Activated naive CD4-positive, alpha-beta T cell treated with anti-CD3 and anti-CD28 coated beads, Interleukin-2, amount 50 U/mL, for 24 hours (primary cell): ENCODE results near the gene CLEC4A.
"Not testable (repeated sequence)": the region's sequence is repeated elsewhere in the genome, so short reads cannot be mapped to it uniquely, and the experiment has no call there.

Experiments used
- H3K27ac Mint-ChIP-seq: one replicate; pipeline ENCODE4 v1.8.0; 2021; ENCODE audit warnings: mild to moderate bottlenecking, mixed read lengths
- H3K27me3 Mint-ChIP-seq: one replicate; pipeline ENCODE4 v1.8.0; 2021; ENCODE audit warnings: mixed read lengths
- H3K36me3 Mint-ChIP-seq: one replicate; pipeline ENCODE4 v1.8.0; 2021; ENCODE audit warnings: mixed read lengths
- H3K4me1 Mint-ChIP-seq: one replicate; pipeline ENCODE4 v1.8.0; 2021; ENCODE audit warnings: mixed read lengths
- H3K4me3 Mint-ChIP-seq: one replicate; pipeline ENCODE4 v1.8.0; 2021; ENCODE audit warnings: mild to moderate bottlenecking, mixed read lengths
- H3K9me3 Mint-ChIP-seq: one replicate; pipeline ENCODE4 v1.8.0; 2021; ENCODE audit warnings: mixed read lengths

The CLEC4A gene

DNA sequence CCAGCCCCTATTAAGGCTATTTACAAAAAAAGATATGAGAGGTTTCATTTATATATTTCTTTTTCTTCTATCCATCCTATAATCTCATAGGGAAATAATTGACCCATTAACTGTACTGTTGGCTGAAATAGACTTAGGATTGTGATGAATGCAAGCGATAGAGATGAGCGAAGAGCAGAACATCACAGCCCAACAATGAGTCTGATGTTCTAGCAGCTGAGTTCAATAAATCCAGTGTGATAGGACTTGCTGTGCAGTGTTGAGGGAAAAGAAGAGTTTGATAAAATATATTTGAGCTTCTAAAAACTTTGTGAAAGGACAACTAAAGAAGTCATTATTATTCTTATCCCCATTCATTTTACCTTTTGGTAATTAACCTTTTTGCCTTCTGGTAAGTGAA is 49.5 kb downstream of the CLEC4A start:
- H3K27me3 Mint-ChIP-seq, H3K4me1 Mint-ChIP-seq, H3K27ac Mint-ChIP-seq, H3K36me3 Mint-ChIP-seq, H3K9me3 Mint-ChIP-seq, H3K4me3 Mint-ChIP-seq: not testable (repeated sequence)

DNA sequence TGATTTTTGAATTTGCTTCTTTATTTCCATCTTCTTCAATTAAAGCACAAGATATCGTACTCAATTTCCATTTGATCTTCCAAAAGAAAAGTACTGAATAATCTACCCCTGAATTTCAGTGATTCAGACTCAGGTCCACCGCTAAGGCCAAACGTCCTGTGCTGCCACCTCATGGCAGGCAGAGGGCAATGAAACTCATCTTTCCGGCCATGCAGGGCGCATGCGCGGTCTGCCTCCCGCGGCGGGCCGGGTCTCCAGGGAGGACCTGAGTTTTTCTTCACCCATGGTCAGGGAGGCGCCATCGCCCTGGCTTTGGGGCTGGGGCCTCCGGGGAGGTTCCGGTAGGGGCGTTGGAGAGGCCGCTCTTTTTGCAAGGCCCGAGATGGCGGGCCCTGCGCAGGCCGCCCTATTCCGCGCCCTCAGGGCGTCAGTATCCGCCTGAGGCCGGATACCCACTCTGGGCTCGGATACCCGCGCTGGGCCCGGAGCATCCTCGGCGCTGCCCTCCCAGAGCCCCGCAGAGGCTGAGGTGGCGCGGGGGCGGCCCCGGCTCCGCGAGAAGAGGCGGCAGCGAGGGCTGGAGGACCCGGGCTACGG is 56.7 kb downstream of the CLEC4A start:
- H3K36me3 Mint-ChIP-seq, H3K9me3 Mint-ChIP-seq, H3K27me3 Mint-ChIP-seq: not testable (repeated sequence)
- peaks cover 19% of the 10 kb centered on the region for H3K4me1 Mint-ChIP-seq
- H3K4me3 Mint-ChIP-seq = peak overlapping the region; percentile 86
- peak overlapping the region; percentile 88 for H3K27ac Mint-ChIP-seq

DNA sequence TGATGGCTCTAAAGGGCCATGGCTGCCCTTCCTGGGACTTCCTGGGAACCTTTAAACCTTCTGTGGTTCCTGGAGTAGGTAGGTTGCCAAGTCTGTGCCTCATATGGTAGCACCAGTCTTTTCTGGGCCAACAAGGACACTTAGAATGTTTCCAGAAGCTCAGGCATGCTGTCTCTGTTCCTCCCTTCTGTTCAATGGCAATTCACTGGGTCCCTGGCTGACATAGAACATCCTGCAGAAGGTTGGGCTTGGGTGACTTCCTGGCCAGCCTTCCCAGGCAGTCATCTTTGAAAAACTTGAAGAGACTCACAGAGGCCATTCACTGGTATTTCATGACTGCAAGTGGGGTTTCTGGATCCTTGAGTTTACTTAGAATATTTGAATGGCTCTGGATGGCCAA is 57.9 kb downstream of the CLEC4A start:
- not testable (repeated sequence) for H3K27ac Mint-ChIP-seq, H3K9me3 Mint-ChIP-seq, H3K27me3 Mint-ChIP-seq, H3K36me3 Mint-ChIP-seq
- Mint-ChIP-seq H3K4me1 (peaks cover 19% of the 10 kb centered on the region), H3K4me3 (peak overlapping the region; percentile 82)

- H3K9me3 Mint-ChIP-seq, H3K27me3 Mint-ChIP-seq, H3K4me3 Mint-ChIP-seq, H3K27ac Mint-ChIP-seq, H3K36me3 Mint-ChIP-seq: not testable (repeated sequence)
- peaks cover 19% of the 10 kb centered on the region for H3K4me1 Mint-ChIP-seq
Measured at GRCh38 chr12:8182923-8183322, 59.5 kb downstream of the CLEC4A start.

- H3K27ac Mint-ChIP-seq, H3K9me3 Mint-ChIP-seq, H3K27me3 Mint-ChIP-seq, H3K4me3 Mint-ChIP-seq, H3K36me3 Mint-ChIP-seq: not testable (repeated sequence)
- H3K4me1 Mint-ChIP-seq = peaks cover 19% of the 10 kb centered on the region
Measured at GRCh38 chr12:8183346-8183745, 59.9 kb downstream of the CLEC4A start.

DNA sequence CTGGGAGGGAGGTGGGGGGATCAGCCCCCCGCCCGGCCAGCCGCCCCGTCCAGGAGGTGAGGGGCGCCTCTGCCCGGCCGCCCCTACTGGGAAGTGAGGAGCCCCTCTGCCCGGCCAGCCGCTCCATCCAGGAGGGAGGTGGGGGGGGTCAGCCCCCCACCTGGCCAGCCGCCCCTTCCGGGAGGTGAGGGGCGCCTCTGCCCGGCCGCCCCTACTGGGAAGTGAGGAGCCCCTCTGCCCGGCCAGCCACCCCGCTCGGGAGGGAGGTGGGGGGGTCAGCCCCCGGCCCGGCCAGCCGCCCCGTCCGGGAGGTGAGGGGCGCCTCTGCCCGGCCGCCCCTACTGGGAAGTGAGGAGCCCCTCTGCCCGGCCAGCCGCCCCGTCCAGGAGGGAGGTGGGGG is 60.8 kb downstream of the CLEC4A start:
- not testable (repeated sequence) for H3K9me3 Mint-ChIP-seq, H3K27me3 Mint-ChIP-seq
- H3K4me1 Mint-ChIP-seq = peaks cover 19% of the 10 kb centered on the region

GRCh38 chr12:8188088-8188487 is 64.7 kb downstream of the CLEC4A start:
- not testable (repeated sequence) for H3K27ac Mint-ChIP-seq, H3K27me3 Mint-ChIP-seq, H3K36me3 Mint-ChIP-seq, H3K4me1 Mint-ChIP-seq, H3K9me3 Mint-ChIP-seq, H3K4me3 Mint-ChIP-seq

More for the DNA sequence above, 60.8 kb downstream of the CLEC4A start:
- not testable (repeated sequence) for H3K36me3 Mint-ChIP-seq, H3K27ac Mint-ChIP-seq, H3K4me3 Mint-ChIP-seq
